ENCODE results near the gene GIMD1.

Gene GIMD1

GRCh38 chr4:106315476-106315967, 53.1 kb downstream of the GIMD1 start (continued):
- no peak for TF ChIP-seq ZFP3 (CRISPR knock-in tag; IDR thresholded peaks at IDR 0.05)
- TF ChIP-seq ZC3H10 (CRISPR knock-in tag; IDR thresholded peaks at IDR 0.05): no peak
- no peak for TF ChIP-seq ZFP30 (CRISPR knock-in tag; IDR thresholded peaks at IDR 0.05)

DNA sequence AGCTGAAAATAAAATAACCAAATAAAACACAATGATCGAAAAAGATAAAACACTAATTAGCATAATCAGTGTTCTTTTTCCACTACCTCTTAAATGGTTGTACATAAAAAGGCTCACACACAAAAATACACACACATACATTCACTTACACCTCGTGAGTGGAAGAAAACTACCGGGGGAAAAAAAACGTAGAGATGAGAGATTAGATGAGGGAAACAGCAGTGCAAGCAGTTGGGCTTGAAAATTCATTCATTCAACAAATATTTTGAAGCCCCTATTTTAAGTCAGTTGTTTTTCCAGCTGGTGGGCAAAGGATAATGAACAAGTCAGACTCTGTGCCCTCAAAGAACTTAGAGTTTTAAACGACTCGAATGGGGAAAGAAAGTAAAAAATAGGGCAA, 53.6 kb downstream of the GIMD1 start:
- ATAC-seq: no peak
- TF ChIP-seq BACH2 (CRISPR knock-in tag; IDR thresholded peaks at IDR 0.05; ENCODE audit: borderline replicate concordance): no peak
- no peak for TF ChIP-seq ZNF8 (CRISPR knock-in tag; IDR thresholded peaks at IDR 0.05)
- no peak for TF ChIP-seq GLIS3 (CRISPR knock-in tag; IDR thresholded peaks at IDR 0.05)
- no peak for TF ChIP-seq ISL1 (CRISPR knock-in tag; IDR thresholded peaks at IDR 0.05)
- TF ChIP-seq PPARA (CRISPR knock-in tag; IDR thresholded peaks at IDR 0.05; ENCODE audit: borderline replicate concordance): no peak
- TF ChIP-seq ZNF565 (CRISPR knock-in tag; conservative IDR thresholded peaks at IDR 0.05; ENCODE audit: low read depth): no peak
- TF ChIP-seq ESRRG (CRISPR knock-in tag; IDR thresholded peaks at IDR 0.05): no peak
- no peak for TF ChIP-seq CSDC2 (CRISPR knock-in tag; IDR thresholded peaks at IDR 0.05)
- TF ChIP-seq SNAI2 (CRISPR knock-in tag; IDR thresholded peaks at IDR 0.05): no peak
- TF ChIP-seq ZNF70 (CRISPR knock-in tag; IDR thresholded peaks at IDR 0.05): no peak
- no peak for TF ChIP-seq POU6F1 (CRISPR knock-in tag; IDR thresholded peaks at IDR 0.05; ENCODE audit: borderline replicate concordance, low read depth)
- no peak for TF ChIP-seq TCF4 (CRISPR knock-in tag; IDR thresholded peaks at IDR 0.05; ENCODE audit: borderline replicate concordance)
- no peak for TF ChIP-seq ZFP3 (CRISPR knock-in tag; IDR thresholded peaks at IDR 0.05)
- no peak for TF ChIP-seq CSRNP3 (CRISPR knock-in tag; IDR thresholded peaks at IDR 0.05)
- TF ChIP-seq, protein P1, sequence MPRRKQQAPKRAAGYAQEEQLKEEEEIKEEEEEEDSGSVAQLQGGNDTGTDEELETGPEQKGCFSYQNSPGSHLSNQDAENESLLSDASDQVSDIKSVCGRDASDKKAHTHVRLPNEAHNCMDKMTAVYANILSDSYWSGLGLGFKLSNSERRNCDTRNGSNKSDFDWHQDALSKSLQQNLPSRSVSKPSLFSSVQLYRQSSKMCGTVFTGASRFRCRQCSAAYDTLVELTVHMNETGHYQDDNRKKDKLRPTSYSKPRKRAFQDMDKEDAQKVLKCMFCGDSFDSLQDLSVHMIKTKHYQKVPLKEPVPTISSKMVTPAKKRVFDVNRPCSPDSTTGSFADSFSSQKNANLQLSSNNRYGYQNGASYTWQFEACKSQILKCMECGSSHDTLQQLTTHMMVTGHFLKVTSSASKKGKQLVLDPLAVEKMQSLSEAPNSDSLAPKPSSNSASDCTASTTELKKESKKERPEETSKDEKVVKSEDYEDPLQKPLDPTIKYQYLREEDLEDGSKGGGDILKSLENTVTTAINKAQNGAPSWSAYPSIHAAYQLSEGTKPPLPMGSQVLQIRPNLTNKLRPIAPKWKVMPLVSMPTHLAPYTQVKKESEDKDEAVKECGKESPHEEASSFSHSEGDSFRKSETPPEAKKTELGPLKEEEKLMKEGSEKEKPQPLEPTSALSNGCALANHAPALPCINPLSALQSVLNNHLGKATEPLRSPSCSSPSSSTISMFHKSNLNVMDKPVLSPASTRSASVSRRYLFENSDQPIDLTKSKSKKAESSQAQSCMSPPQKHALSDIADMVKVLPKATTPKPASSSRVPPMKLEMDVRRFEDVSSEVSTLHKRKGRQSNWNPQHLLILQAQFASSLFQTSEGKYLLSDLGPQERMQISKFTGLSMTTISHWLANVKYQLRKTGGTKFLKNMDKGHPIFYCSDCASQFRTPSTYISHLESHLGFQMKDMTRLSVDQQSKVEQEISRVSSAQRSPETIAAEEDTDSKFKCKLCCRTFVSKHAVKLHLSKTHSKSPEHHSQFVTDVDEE (CRISPR knock-in tag; IDR thresholded peaks at IDR 0.05): no peak
- TF ChIP-seq OSR1 (CRISPR knock-in tag; IDR thresholded peaks at IDR 0.05): no peak

DNA sequence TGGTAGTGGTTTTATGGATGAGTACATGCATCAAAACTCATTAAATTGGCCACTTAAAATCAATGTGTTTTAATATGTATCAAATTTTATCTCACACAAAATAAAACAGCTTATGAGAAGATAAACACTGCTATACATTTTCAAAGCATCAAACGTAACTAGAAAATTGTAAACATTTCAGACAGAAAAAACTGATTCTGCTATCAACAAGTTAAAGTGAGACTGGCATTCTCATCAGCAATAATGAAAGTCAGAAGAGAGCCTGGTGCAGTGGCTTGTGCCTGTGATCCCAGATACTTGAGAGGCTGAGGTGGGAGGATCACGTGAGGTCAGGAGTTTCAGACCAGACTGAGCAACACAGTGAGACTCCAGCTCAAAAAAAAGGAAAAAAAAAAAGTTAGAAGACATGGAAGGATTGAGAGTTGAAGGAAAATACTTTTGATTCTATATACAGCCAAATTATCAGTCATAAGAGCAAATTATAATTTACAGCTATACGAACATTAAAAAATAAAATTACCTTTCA, 55.5 kb downstream of the GIMD1 start:
- no peak for ATAC-seq
- TF ChIP-seq ZNF8 (CRISPR knock-in tag; IDR thresholded peaks at IDR 0.05): no peak
- no peak for TF ChIP-seq BACH2 (CRISPR knock-in tag; IDR thresholded peaks at IDR 0.05; ENCODE audit: borderline replicate concordance)
- TF ChIP-seq, protein P1 (CRISPR knock-in tag; IDR thresholded peaks at IDR 0.05): no peak
- TF ChIP-seq POU6F1 (CRISPR knock-in tag; IDR thresholded peaks at IDR 0.05; ENCODE audit: borderline replicate concordance, low read depth): no peak
- TF ChIP-seq PPARA (CRISPR knock-in tag; IDR thresholded peaks at IDR 0.05; ENCODE audit: borderline replicate concordance): no peak
- TF ChIP-seq ISL1 (CRISPR knock-in tag; IDR thresholded peaks at IDR 0.05): no peak
- TF ChIP-seq ARNTL (CRISPR knock-in tag; IDR thresholded peaks at IDR 0.05; ENCODE audit: borderline replicate concordance, low read depth): no peak
- TF ChIP-seq ZNF70 (CRISPR knock-in tag; IDR thresholded peaks at IDR 0.05): no peak
- no peak for TF ChIP-seq ESRRG (CRISPR knock-in tag; IDR thresholded peaks at IDR 0.05)
- TF ChIP-seq ZC3H10 (CRISPR knock-in tag; IDR thresholded peaks at IDR 0.05): no peak
- no peak for TF ChIP-seq OSR1 (CRISPR knock-in tag; IDR thresholded peaks at IDR 0.05)
- no peak for TF ChIP-seq PATZ1 (CRISPR knock-in tag; IDR thresholded peaks at IDR 0.05; ENCODE audit: borderline replicate concordance)
- no peak for TF ChIP-seq CSDC2 (CRISPR knock-in tag; IDR thresholded peaks at IDR 0.05)
- TF ChIP-seq CREB5 (CRISPR knock-in tag; IDR thresholded peaks at IDR 0.05; ENCODE audit: low read depth): no peak
- no peak for TF ChIP-seq RARB (CRISPR knock-in tag; IDR thresholded peaks at IDR 0.05)
- no peak for TF ChIP-seq GLIS3 (CRISPR knock-in tag; IDR thresholded peaks at IDR 0.05)
- TF ChIP-seq ZNF565 (CRISPR knock-in tag; conservative IDR thresholded peaks at IDR 0.05; ENCODE audit: low read depth): no peak
